Neural cell (in vitro differentiated cells): ENCODE data around the gene TICAM1. TPM values are rescaled to one million over a fixed set of nuclear protein-coding genes. Genes with fewer than 3 reads are reported as not detected.

Experiments used
- H2AFZ ChIP-seq: fragments of 200-600, 300-800 bp; sonication (generic), shearing (Covaris generic); 2 replicates; pipeline ENCODE4 v1.6.0; 2014; ENCODE audit warnings: low read depth, mild to moderate bottlenecking, antibody characterized with exemption, low read length, moderate library complexity
- H3F3A ChIP-seq: fragments of 200-600 bp; shearing (Covaris generic); 2 replicates; pipeline ENCODE4 v1.6.1; 2016; ENCODE audit warnings: mild to moderate bottlenecking, moderate library complexity, mixed read lengths, antibody characterized with exemption, low read length; ENCODE audit not compliant: insufficient read depth, poor library complexity, severe bottlenecking
- H3K27ac ChIP-seq: fragments of 200-600, 300-800 bp; sonication (generic), shearing (Covaris generic); 2 replicates; pipeline ENCODE4 v1.5.1; 2014; ENCODE audit warnings: mild to moderate bottlenecking, low read length, moderate library complexity
- H3K27me3 ChIP-seq: fragments of 300-800, 200-600 bp; sonication (generic), shearing (Covaris generic); 2 replicates; pipeline ENCODE4 v1.6.0; 2014; ENCODE audit warnings: mild to moderate bottlenecking, low read depth, low read length, moderate library complexity; ENCODE audit not compliant: insufficient read depth
- H3K36me3 ChIP-seq: fragments of 300-800, 200-600 bp; sonication (generic), shearing (Covaris generic); 2 replicates; pipeline ENCODE4 v1.5.1; 2014; ENCODE audit warnings: mild to moderate bottlenecking, antibody characterized with exemption, low read length, moderate library complexity; ENCODE audit not compliant: insufficient read depth
- H3K4me2 ChIP-seq: fragments of 300-800, 200-600 bp; sonication (generic), shearing (Covaris generic); 2 replicates; pipeline ENCODE4 v1.6.0; 2014; ENCODE audit warnings: mild to moderate bottlenecking, low read length
- H3K4me3 ChIP-seq: fragments of 300-800, 200-600 bp; sonication (generic), shearing (Covaris generic); 2 replicates; pipeline ENCODE4 v1.5.1; 2014; ENCODE audit warnings: mild to moderate bottlenecking, low read length, moderate library complexity
- H3K79me2 ChIP-seq: fragments of 200-600 bp; shearing (Covaris generic); replicated peaks from 2 replicates; pipeline ENCODE4 v1.6.0; 2014; ENCODE audit warnings: mild to moderate bottlenecking, low read length, moderate library complexity; ENCODE audit not compliant: insufficient read depth
- H3K9ac ChIP-seq: fragments of 300-800, 200-600 bp; sonication (generic), shearing (Covaris generic); 2 replicates; pipeline ENCODE4 v1.6.1; 2016; ENCODE audit warnings: mild to moderate bottlenecking, low read length, mixed read lengths
- H3K9me2 ChIP-seq: fragments of 200-600 bp; shearing (Covaris generic); 2 replicates; pipeline ENCODE4 v1.6.1; 2016; ENCODE audit warnings: mild to moderate bottlenecking, low read length, mixed read lengths; ENCODE audit not compliant: insufficient read depth
- H3K9me3 ChIP-seq: fragments of 200-600, 300-800 bp; sonication (generic), shearing (Covaris generic); 2 replicates; pipeline ENCODE4 v1.6.1; 2016; ENCODE audit warnings: mild to moderate bottlenecking, mixed run types, low read length, moderate library complexity, mixed read lengths
- H4K20me1 ChIP-seq: fragments of 200-600 bp; shearing (Covaris generic); 2 replicates; pipeline ENCODE4 v1.6.1; 2016; ENCODE audit warnings: mild to moderate bottlenecking, mixed run types; ENCODE audit not compliant: insufficient read depth
- EP300 ChIP-seq: fragments of 450-650 bp; conservative IDR thresholded peaks from 2 replicates; pipeline ENCODE4 v1.6.1; 2014; ENCODE audit warnings: antibody characterized with exemption, mild to moderate bottlenecking, moderate library complexity; ENCODE audit not compliant: poor library complexity, severe bottlenecking
- EZH2 ChIP-seq: fragments of 200-600, 300-800 bp; shearing (Covaris generic), sonication (generic); IDR thresholded peaks from 2 replicates; pipeline ENCODE4 v1.6.1; 2014; ENCODE audit warnings: antibody characterized with exemption, low read length, borderline replicate concordance, mild to moderate bottlenecking; ENCODE audit not compliant: insufficient read depth, poor library complexity, severe bottlenecking
- MXI1 ChIP-seq: fragments of 450-650 bp; conservative IDR thresholded peaks from 2 replicates; pipeline ENCODE4 v1.6.1; 2014; ENCODE audit warnings: antibody characterized with exemption, mild to moderate bottlenecking; ENCODE audit not compliant: poor library complexity, severe bottlenecking
- POLR2AphosphoS5 ChIP-seq: IDR thresholded peaks from 2 replicates; pipeline ENCODE4 v1.6.1; 2012
- RAD21 ChIP-seq: fragments of 450-650 bp; conservative IDR thresholded peaks from 2 replicates; pipeline ENCODE4 v1.6.1; 2014; ENCODE audit warnings: antibody characterized with exemption, mild to moderate bottlenecking, moderate library complexity
- REST ChIP-seq: IDR thresholded peaks from 2 replicates; pipeline ENCODE4 v1.6.1; 2012; ENCODE audit warnings: borderline replicate concordance
- SMC3 ChIP-seq: fragments of 450-650 bp; conservative IDR thresholded peaks from 2 replicates; pipeline ENCODE4 v1.6.1; 2014; ENCODE audit warnings: antibody characterized with exemption, mild to moderate bottlenecking, moderate library complexity; ENCODE audit not compliant: poor library complexity
- TAF1 ChIP-seq: IDR thresholded peaks from 2 replicates; pipeline ENCODE4 v1.6.1; 2012; ENCODE audit warnings: low read depth
- polyA plus RNA-seq: library from polyadenylated mRNA; depleted of rRNA; stranded (reverse); fragments of >200 nt; gene quantifications from 2 replicates; pipeline ENCODE4 v1.2.3, GENCODE V29; 2014
- TF ChIP-seq, protein P1 (sequence below): fragments of 450-650 bp; IDR thresholded peaks from 2 replicates; pipeline ENCODE4 v1.5.1; 2014; ENCODE audit warnings: antibody characterized with exemption, mild to moderate bottlenecking, moderate library complexity; ENCODE audit not compliant: poor library complexity, severe bottlenecking

TICAM1 gene
- polyA plus RNA-seq, 1 donor from 2014 or later, result not detected

DNA sequence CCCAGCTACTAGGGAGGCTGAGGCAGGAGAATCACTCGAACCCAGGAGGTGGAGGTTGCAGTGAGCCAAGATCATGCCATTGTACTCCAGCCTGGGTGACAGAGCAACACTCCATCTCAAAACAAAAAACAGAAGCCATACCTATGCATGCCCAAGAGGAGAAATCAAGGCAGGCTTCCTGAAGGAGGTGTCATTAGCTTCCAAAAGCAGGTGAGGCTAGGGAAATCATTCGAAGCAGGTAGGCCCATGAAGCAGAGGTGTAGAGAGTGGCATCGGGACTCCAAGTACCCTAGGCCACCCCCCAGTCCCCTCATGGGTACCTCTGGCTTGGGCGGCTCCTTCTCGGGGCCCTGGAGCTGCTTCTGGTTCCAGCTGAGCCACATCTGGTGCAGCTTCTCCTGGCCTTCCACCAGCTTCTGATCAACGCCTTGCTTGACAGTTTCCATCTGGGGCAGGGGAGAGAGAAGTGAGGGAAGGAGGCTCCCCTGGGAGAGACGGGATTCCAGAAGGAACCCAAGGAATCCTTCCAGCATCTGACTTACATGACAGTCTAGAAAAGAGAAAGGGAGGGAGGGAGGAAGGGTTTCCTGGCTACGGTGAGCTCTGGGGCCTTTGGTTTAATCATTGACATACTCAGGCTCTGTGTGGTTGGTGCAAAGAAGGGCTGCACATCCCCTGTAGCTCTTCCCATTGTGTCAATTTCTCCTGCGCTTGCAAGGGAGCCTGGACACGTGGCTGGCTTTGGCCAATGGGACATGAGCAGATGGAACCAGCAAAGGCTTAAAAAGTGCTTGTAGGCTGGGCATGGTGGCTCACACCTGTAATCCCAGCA is 13.1 kb upstream of the TICAM1 start:
- no peak for TF ChIP-seq RAD21
- TF ChIP-seq EP300, result no peak
- TF ChIP-seq POLR2AphosphoS5, result no peak
- no peak for TF ChIP-seq SMC3
- TF ChIP-seq, protein P1, sequence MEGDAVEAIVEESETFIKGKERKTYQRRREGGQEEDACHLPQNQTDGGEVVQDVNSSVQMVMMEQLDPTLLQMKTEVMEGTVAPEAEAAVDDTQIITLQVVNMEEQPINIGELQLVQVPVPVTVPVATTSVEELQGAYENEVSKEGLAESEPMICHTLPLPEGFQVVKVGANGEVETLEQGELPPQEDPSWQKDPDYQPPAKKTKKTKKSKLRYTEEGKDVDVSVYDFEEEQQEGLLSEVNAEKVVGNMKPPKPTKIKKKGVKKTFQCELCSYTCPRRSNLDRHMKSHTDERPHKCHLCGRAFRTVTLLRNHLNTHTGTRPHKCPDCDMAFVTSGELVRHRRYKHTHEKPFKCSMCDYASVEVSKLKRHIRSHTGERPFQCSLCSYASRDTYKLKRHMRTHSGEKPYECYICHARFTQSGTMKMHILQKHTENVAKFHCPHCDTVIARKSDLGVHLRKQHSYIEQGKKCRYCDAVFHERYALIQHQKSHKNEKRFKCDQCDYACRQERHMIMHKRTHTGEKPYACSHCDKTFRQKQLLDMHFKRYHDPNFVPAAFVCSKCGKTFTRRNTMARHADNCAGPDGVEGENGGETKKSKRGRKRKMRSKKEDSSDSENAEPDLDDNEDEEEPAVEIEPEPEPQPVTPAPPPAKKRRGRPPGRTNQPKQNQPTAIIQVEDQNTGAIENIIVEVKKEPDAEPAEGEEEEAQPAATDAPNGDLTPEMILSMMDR, result no peak
- TF ChIP-seq EZH2, result no peak
- no peak for TF ChIP-seq REST
- TF ChIP-seq MXI1, result no peak
- no peak for TF ChIP-seq TAF1
- H3K27me3 ChIP-seq, result no peaks in the 10 kb centered on the region
- H3K4me2 ChIP-seq, result no peak overlapping the region
- no peak overlapping the region for H3K9ac ChIP-seq
- no peaks in the 10 kb centered on the region for H3K9me3 ChIP-seq
- no peaks in the 10 kb centered on the region for H3K9me2 ChIP-seq
- no peak overlapping the region for H3K27ac ChIP-seq
- H4K20me1 ChIP-seq, result no peaks in the 10 kb centered on the region
- H3K4me3 ChIP-seq, result no peak overlapping the region
- H3F3A ChIP-seq, result no peaks in the 10 kb centered on the region
- H3K79me2 ChIP-seq, result no peaks in the 10 kb centered on the region
- no peaks in the 10 kb centered on the region for H3K36me3 ChIP-seq
- H2AFZ ChIP-seq, result no peak overlapping the region

DNA sequence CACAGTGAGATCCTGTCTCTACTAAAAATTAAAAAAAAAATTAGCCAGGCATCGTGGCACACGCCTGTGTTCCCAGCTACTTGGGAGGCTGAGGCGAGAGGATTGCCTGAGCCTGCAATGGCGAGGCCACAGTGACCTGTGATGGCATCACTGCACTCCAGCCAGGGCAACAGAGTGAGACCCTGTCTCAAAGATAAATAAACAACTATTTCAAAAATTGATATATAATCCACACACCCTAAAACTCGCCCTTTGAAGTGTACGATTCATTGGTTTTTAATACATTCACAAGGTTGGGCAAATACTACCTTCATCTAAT is 12.1 kb upstream of the TICAM1 start:
- TF ChIP-seq RAD21 (no peak), REST (no peak), POLR2AphosphoS5 (no peak)
- H4K20me1 ChIP-seq, result no peaks in the 10 kb centered on the region
- no peaks in the 10 kb centered on the region for H3K27me3 ChIP-seq
- H3K27ac ChIP-seq, result no peak overlapping the region
- H3K36me3 ChIP-seq, result no peaks in the 10 kb centered on the region
- H3F3A ChIP-seq, result no peaks in the 10 kb centered on the region
- no peaks in the 10 kb centered on the region for H3K9me2 ChIP-seq
- H3K79me2 ChIP-seq, result no peaks in the 10 kb centered on the region
- no peak overlapping the region for H3K9ac ChIP-seq
- H2AFZ ChIP-seq, result no peak overlapping the region
- no peak overlapping the region for H3K4me2 ChIP-seq
- H3K9me3 ChIP-seq, result no peaks in the 10 kb centered on the region
- no peak overlapping the region for H3K4me3 ChIP-seq
